GM18502 (cell line): ENCODE measurements around the gene C1orf116.

ENCODE experiments used
- ATAC-seq: cut with Tn5 transposase; IDR thresholded peaks from one replicate; pipeline ENCODE4 v1.9.1; 2021; ENCODE audit warnings: mild to moderate bottlenecking; ENCODE audit not compliant: unreplicated experiment, poor library complexity

Gene C1orf116

DNA sequence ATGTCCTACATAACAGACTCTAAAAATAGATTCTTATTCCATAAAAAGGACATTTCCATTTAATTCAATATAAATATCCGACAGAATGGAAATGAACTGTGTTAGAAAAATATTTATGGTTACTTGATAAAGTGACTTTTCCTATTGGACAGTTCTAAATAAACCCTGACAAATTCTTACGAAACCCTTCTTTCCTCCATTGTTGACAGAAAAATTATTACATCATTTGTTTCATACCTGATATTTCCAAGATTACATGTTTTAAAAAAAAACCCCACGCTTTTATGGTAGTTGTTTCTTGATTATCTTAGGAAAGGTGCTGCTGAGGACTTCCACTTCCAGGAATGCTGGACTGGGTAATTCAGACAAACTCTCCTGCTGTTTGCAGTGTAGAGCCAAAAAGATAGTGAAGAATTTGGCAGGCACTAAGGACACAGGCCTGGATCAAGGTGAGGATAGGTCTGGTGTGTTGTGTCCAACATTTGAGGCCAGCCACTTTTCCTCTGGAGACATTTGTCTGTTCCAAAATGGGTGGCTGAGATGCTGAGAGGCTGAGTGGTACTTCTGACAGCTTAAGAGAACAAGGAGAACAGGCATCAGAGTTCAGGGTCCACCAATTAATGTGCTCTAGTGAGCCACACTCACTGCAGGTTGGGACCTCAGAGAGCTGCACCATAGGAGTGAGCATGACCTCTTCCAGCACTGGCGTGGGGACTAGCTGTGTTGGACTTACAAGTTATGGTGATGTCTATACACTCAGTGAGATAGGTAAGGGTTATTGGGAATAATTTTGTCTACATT is 7.0 kb upstream of the C1orf116 start:
- ATAC-seq = no peak

DNA sequence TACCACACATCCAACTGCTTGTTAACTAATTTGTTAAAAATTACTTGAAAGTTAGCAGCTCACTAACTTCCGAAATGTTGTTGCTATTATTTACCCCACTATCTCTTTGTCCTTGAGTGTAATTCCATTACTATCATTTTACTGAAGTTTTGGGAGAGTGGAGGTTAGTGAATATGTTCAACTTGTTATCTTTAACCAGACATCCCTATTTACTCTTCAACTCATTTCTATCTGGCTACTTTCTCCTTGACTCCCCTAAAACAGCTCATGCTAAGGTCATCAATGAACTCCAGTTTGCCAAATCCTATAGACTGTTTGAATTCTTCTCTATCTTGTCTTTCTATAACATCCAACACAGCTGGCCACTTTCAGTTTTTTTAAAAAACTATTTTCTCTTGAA is 4.3 kb upstream of the C1orf116 start:
- no peak for ATAC-seq

DNA sequence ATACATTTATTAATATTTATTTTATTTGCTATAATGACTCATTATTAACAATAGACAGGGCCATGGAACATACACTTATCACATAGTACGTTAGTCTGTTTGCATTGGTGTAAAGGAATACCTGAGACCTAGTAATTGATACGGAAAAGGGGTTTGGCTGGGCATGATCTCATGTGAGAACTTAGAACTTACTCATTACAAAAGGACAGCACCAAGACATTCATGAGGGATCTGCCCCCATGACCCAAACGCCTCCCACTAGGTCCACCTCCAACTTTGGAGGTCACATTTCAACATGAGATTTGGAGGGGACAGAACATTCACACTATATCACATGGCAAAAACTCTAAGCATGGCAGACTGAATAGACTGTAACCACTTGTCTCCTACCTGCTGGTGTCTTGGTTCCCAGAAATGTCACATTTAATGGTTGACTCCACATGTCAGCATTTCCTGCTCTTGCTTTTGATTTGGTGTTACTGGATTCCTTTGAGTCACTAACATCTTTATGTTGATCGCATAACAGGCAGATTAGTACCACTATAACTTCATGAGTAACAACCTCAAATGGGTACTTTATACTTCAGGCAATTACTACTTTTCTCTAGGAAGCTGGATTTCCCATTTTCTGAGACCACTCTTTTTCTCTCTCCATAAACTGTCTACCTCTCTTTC is 3.5 kb upstream of the C1orf116 start:
- no peak for ATAC-seq

DNA sequence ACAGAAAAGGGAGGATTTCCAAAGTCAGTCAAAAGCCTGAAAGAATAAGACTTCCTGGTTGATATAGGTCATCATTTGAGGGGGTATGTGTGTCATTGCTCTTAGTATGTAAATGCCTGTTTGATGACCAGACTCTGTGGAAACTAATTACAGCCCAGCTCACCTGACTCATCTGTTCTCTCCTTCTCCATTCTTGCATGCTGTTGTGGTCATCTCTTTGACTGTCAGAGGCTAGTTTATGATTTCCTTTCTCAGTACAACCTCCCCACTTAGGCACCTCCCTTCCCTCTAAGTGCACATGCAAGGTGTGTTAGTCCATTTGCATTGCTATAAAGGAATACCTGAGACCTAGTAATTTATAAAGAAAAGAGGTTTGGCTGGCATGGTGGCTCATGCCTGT is 2.4 kb upstream of the C1orf116 start:
- no peak for ATAC-seq

DNA sequence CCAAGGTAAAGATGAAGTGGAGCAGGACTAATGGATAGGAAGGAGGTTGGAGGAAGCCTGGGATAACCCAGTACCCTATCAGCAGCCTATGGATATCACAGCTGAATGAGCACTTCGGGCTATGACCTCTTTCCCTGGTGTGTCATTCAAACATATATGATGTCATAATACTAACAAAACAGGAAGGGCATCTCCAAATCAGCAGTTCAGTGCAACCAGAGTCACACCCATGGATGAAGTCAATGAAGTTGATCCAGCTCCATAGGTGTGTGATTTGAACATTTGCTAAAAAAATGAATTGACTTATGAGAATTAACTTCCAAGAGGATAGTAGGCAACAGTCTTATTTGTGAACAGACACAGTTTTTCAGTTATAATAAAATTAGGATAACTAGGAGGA is 1.7 kb upstream of the C1orf116 start:
- ATAC-seq = no peak

DNA sequence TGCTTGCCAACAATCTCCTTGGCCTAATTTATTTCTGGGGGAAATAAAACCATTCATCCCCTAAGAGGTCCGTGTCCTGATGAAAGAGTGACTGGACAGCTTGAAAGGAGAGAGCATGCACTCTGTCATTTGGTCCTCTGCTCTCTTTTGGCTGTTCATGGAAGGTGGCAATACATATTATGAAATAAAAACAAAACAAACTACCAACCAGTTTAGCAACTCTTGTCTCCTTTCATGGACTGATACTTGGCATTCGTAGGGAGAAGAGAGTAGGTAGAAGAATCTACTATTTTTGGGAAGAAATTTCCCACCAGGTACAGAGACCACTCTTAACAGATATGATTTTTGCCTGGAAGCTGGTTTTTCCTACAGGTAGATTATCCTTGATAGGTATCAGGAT is 746 bp upstream of the C1orf116 start:
- no peak for ATAC-seq

DNA sequence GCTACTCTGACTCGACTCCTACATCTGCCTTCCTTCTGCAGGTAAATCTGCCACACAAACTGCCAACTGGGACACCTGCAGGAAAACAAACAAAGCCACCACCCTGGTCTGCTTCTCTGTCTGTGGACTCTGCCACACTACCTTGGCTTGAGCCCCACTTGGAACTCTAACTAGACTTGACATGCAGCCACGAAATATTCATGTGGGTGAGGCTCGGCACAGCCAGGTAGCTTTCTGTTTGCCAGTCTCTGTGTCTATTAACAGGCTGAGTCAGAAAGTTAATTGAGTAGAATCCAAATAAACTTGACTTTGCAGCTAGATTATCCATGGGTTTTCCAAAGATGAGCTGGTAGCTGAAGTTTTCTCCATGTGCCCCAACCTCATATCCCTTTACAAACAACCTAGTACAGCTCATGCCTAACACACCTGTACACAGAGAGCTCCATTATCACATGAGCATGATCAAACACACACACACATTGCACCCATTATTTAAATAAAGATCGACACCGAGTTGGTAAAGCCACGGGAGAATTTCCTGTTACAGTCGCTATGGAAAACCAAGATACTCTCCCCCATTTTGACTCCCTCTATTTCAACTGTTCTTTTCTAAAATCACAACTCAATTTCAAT is 808 bp downstream of the C1orf116 start:
- no peak for ATAC-seq

DNA sequence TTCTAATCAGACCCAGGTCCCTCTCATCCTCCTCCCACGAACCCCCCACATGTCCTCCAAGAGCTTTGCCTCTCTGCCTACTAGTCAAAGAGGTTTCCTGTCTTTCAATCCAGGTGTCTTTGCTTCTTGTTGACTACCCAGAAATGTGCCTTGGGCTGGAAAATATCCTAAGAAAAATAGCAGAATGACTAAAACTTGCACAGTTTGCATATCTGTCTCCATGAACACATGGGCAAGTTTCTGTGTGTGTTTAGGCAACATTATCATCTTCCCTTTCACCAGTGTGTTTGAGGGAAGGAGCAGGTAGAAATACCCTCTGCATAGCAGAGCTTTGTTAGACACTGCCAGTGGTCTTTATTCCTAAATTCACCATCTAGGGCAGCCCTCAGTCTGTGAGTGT is 1.5 kb downstream of the C1orf116 start:
- no peak for ATAC-seq

DNA sequence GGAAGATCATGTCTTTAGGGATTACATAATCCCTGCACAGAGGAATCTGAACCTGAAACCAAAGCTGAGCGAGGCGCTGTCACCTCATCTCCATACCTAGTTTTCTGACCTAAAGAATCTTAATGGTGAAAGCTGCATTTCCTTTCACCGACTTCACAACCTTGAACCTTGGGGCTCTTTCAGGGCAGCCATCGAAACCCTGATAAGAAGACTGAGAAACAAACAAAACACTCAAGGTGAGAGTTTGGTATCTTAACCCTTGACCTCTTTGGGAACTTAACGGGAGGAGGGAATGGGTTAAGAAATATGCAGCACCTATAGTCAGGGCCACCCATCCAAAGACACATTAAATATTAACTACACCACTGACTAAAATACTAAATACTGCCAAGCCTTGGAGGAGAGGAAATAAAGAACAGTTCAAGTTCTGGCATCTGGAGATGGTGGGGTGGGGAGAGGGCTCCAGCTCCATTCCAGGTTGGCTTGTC is 2.0 kb downstream of the C1orf116 start:
- no peak for ATAC-seq

DNA sequence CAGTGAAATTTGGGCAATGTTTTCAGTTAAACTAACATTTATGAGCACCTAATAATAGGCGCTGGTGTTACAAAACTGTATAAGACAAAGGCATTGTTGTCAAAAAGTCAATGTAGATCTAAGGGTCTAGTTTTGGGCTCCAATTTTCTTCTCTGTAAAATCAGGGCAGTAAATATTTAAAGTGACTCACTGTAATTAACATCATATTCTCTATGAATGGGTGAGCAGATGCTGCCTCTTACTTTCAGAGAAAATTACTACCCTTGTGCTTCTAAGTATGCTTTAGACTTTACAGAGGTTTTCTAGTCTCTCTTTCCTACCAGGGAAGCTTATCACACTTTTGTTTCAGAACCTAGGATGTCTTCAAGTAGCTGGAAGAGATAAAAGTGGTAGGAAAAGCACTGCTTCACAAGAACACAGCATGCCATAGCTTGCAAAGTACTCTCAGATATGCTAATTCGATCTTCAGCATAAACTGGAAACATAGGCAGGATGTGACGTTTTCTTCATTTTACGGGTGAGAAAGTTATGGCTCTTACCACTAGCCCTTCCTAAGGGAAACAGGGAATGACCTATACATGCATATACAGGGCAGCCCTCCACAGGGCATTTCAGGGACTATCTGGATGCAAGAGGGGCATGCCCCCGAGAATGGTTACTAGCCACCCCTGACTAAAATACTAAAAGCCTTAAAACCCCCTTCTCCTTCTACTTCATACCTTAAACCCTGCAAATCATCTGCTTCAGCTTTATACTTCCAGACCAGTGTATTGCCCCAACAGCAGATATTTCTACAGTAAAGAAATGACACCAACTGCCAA is 2.6 kb downstream of the C1orf116 start:
- ATAC-seq = no peak

DNA sequence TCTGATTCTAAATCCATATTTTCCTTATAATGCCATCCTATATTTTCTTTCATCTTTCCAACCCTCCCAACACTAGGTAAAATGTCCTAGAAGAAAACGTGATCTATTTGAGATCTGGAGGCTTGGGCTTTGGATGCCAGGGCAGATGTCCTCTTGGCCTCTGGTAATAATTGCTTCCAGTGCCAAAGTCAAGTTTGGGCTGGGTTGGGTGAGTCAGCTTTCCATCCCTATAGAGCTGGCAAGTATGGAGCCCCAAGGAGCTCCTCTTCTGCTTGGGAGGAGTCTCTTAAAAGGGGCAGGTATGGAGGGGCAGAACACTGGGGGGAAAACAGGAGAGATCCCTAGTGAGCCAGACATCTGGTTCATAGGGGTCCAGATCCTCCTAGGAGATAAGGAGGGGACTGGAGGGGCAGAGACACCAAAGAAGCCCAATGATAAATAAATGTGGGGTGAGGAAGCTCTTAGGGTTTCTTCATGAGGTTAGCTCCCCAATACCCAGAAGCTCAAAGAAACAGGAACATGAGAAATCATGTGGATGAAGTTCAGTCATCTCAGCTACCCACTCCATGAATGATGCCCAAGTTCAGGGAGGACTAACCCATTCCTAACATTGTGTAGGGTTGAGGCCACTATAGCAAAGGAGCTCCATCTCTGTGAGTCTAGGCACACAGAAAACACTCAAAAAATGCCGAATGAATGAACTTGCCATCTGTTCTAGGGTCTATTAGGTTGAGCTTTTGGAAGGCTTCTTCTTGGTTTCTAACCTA is 3.5 kb downstream of the C1orf116 start:
- ATAC-seq = no peak

DNA sequence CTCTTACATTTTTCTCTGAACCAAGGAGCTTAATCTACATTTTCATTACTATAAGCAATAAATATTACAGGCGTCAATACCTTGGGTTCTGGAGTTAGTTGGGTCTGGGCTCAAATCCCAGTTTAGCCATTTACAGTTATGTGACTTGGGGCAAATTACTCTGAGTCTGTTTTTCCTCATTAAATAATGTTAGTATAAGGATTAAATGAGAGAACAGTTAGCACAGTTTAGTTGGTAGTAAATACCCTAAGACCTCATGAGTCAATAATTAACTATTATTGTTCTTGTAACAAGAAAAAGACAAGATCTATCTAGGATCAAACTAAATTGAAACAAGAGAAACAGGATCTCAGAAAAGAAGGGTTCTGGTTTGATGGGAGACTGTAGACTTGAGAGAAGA is 4.6 kb downstream of the C1orf116 start:
- ATAC-seq = no peak

DNA sequence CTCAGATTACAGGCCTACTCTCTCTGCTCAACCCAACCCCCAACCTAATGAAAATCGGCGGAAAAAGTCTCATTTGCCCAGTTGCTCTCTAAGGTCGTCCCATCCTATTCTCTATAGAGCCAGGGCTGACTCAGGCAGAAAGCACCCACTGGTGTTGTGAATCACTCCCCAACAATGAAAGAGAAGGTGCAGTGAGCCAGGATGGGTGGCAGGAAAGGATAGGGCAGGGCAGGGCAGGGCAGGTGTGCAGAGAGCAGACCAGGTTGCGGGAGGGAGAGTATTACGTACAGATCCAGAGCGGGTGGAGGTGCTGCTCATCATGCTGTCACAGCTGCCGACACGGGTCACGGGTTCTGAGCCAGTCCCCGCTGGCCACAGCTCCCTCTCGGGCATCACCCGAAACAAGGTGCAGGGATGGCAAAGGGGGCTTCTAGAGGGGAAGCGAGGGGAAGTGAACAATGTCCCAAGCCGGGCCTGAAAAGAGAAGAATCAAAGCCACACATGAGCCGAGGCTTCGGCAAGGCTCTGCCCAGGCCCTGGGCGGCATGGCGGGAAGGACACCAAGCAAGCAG is 5.3 kb downstream of the C1orf116 start:
- no peak for ATAC-seq

DNA sequence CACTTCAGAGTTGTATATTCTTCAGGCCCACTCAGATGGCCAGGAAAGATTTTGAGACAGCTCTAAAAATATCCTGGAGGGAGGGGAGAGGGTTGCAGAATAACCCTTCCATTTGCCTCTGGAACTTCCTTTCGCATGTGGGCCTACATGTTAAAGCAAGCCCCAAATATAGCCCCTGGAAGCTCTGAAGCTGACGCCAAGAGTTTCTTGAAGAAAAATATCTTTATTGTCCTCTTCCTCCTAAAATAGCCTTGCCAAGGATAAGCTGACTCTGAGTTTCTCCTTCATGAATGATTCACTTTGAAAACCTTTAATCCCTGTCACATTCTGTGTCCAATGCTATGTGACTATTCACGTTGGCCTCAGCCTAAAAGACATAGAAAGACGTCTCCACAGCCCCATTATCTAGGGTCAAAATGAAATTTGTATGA is 6.4 kb downstream of the C1orf116 start:
- ATAC-seq = no peak

DNA sequence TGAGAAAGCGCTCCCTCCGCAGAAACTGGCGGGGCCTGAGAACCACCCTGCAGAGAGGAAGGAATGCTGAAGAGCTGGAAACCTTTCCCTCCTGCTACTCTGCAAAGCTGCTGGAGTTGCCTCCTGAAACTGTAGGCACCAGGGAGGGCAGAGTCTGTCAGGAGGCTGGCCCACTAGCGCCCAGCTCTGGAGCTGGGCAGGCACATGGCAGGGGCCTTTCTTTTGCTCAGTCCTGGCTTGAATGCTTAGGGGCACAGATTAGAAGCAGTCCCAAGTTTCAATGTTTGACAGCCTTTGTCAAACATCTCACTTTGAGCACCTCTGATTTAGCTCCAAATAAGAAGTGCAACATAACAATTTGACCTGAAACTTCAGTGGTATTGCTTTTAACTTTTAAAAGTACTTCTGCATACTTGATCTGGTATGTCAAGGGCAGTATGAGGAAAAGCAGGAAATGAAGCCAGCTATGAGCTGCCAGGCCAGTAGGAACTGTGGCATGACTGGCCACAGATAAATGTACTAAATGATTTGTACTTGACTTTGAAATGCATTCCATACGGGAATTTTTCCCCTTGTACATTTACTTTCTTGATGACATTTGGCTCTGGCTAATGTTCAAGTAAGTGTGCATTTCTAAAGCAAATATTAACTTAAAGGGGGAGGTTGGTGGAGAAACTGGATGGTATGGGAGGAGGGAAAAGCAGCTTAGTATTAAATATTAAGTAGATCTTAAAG is 7.2 kb downstream of the C1orf116 start:
- no peak for ATAC-seq

DNA sequence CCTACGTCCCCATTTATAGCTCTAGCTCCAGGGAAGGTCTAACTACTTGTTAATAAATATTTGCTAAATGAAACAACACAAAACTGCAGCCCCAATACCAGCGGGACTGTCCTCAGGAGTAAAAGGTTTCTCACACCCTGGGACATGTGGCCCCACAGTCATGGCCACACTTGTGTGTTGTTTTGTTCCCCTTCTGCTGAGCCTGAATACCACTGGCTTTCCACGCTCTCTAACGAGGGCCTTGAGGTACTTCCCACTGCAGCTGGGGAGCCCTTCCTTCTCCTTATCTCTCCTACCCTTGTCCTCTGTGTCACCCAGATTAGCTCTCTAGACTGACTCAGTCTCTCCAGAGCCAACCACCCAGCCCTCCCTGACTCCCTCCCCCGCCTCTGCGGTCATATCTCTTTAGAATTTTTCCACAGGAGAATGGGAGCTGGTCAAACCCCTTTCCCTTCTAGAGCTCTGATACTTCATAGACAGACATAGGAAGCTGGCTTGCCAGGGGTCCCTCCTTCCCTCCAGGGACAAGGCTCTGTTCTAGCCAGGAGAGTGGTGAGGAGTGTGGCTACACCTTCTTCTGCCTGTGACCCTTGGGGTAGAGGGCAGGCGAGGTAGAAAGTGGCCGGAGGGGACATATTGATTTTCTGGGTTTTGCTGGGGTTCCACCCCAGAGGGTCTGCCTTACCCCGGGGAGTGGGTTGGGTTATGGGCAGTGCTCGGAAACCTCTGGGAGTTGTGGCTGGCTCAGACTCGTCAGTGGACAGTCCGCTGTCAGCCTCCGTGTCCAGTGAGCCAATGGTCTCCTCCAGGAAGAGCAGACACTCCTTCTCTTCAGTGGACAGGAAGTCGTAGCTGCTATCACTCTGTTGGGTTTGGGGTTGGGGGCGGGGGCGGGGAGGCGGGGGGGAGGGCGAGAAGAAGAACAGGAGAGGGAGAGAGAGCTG is 8.1 kb downstream of the C1orf116 start:
- ATAC-seq = no peak

DNA sequence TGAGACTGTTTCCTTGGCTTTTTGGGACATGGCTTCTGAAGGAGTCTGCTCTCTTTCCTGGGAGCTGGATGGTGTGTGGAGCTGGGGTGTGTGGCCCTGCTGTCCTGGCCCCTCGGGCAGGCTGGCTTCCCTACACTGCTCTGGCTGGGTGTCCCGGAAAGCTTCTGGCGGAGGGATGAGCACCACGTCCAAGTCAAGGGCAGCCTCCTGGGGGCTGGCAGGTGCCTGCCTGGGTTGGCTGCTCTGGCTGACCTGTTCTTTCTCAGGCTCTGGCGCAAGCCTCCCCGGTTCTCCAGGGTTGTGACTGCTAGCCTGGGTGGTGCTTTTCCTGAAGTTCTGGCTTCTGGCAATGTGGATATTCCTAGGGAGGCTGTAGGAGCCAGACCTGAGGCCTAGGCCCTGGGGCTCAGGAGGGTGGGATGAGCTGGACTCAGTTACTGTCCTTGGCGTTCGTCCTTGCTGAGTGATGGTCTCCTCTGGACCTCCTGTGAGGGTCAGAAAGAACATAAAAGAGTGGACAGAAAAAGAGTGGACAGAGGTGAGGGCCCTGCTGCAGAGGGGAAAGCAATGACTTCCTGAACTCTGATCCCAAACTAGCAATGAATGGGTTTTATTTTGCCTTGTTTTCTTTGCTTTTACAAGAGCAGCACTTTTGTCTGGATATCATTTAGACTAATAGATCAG is 9.4 kb downstream of the C1orf116 start:
- ATAC-seq = no peak
